Myocyte (in vitro differentiated cells): ENCODE data around the gene MRPL11. TPM values are rescaled to one million over a fixed set of nuclear protein-coding genes. Genes with fewer than 3 reads are reported as not detected.

Experiments used
- DNase-seq: peaks from one replicate; pipeline ENCODE4 v3.0.0-alpha.2; 2012; ENCODE audit warnings: low read depth
- total RNA-seq: library from RNA; depleted of rRNA; stranded (reverse); fragments of >200 nt; gene quantifications from 2 replicates; pipeline ENCODE4 v1.2.3, GENCODE V29; 2014

Gene MRPL11
- total RNA-seq, 1 donor from 2014 or later = 23.1 TPM

- DNase-seq = no peak
Observed at GRCh38 chr11:66407651-66408050, 31.0 kb downstream of the MRPL11 start.

DNA sequence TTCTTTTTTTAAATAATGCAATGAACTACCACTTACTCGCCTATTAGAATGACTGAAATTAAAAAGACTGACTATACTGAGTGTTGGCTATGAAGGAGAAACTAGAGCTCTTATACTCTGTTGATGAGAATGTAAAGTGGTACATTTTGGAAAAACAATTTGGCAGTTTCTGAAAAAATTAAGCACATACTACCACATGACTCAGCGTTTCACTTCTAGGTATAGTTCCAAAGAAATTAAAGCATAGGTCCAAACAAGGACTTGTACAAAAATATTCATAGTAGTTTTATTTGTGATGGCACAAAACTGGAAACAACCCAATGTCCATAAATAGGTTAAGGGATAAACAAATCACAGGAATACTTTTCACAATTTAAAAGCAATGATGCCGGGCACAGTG is 44.7 kb downstream of the MRPL11 start:
- DNase-seq = no peak

- DNase-seq = no peak
Observed at GRCh38 chr11:66391322-66391721, 47.3 kb downstream of the MRPL11 start.

DNA sequence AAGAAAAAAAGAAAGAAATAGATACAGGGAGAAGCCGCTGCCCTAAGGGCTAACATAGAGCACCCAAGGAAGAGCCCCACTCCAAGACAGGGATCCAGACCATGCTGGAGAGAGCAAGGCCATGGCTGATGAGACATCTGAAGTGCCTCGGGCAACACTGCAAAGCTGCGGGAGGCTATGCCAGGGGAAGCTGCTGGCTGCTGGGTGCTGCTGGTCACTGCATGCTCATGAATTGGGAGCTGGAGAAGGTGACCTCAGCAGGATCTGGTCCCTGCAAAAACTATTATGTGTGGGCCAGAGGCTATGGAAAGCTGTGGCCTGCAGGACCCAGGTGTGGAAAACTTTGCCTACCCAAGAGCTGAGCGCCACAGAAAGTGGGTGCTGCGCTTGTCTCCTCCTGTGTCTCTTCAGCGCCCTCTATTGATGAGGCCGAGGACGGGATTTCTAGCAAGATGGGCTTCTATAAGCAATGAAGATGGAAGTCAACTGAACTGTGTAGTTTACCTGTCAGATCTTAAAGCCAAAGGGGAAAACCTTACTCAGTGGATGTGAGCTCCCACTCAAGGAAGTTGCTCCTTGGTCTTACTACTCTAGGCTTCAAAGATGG is 49.8 kb downstream of the MRPL11 start:
- DNase-seq = peak; percentile 77

DNA sequence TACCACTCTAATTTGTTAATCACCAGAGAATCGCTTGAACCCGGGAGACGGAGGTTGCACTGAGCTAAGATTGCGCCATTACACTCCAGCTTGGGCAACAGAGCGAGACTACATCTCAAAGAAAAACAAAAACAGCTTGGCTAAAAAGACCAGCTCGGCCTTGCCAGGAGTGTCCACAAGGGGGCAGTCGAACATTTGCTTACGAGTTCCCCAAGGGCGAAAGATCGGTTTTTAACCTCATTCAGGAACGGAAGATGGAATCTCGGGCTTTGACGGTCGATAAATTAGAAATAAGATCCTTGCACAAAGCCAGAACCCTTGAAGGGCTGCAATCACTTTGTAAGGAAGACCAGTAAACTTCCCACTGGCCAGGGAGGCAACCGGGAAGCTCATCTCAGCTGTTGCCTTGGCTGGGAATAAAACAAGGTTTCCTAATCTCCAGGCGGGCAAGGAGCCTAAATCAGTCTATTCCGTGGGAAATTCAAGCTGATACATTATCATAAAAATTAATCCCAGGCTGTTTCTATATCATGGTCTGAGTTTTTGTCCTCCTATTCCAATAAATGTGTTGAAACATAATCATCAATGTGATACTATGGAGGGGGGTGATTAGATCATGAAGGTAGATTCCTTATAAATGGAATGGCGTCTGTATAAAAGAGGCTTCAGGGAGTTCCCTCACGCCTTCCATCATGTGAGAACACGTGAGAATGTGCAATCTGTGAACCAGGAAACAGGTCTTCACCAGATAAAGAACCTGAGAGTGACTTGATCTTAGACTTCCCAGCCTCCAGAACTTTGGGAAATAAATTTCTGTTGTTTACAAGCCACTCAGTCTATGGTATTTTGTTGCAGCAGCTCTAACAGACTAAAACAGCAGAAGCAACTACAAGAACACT is 52.2 kb downstream of the MRPL11 start:
- DNase-seq = peak; percentile 88

Other genes starting within 250 kb of the MRPL11 start
- gene KLC2, start 181.1 kb downstream of the MRPL11 start, total RNA-seq = 37.6 and 49.9 TPM in 2 replicates
- gene RAB1B, start 170.2 kb downstream of the MRPL11 start, total RNA-seq = 143 and 146 TPM in 2 replicates
- 1.3 and 1.9 TPM in 2 replicates for gene CNIH2, start 160.7 kb downstream of the MRPL11 start, total RNA-seq
- 115 and 165 TPM in 2 replicates for gene YIF1A, start 149.7 kb downstream of the MRPL11 start, total RNA-seq
- 0.08 and 0.26 TPM in 2 replicates for gene TMEM151A, start 147.0 kb downstream of the MRPL11 start, total RNA-seq
- not detected in 2 replicates for gene CD248, start 121.8 kb downstream of the MRPL11 start, total RNA-seq
- gene RIN1, start 102.4 kb downstream of the MRPL11 start, total RNA-seq = 32.3 and 43.9 TPM in 2 replicates
- gene BRMS1, start 93.7 kb downstream of the MRPL11 start, total RNA-seq = 45.9 and 56.1 TPM in 2 replicates
- gene B4GAT1, start 91.2 kb downstream of the MRPL11 start, total RNA-seq = 60.3 and 69.3 TPM in 2 replicates
- 4.5 and 8.5 TPM in 2 replicates for gene SLC29A2, start 67.1 kb downstream of the MRPL11 start, total RNA-seq
- not detected in 2 replicates for gene NPAS4, start 17.8 kb downstream of the MRPL11 start, total RNA-seq
- 5.5 and 9.3 TPM in 2 replicates for gene PELI3, start 28.1 kb upstream of the MRPL11 start, total RNA-seq
- gene DPP3, start 41.6 kb upstream of the MRPL11 start, total RNA-seq = 52.7 TPM in 2 replicates
- 29.5 and 39.6 TPM in 2 replicates for gene BBS1, start 71.8 kb upstream of the MRPL11 start, total RNA-seq
- 15.7 and 20.9 TPM in 2 replicates for gene ZDHHC24, start 107.2 kb upstream of the MRPL11 start, total RNA-seq
- gene ACTN3, start 108.1 kb upstream of the MRPL11 start, total RNA-seq = 0.75 and 1.5 TPM in 2 replicates
- 52.8 and 73.8 TPM in 2 replicates for gene CTSF, start 129.8 kb upstream of the MRPL11 start, total RNA-seq
- gene CCDC87, start 154.2 kb upstream of the MRPL11 start, total RNA-seq = 0.26 and 0.45 TPM in 2 replicates
- gene CCS, start 154.3 kb upstream of the MRPL11 start, total RNA-seq = 25.8 and 26.1 TPM in 2 replicates
- gene RBM14, start 177.8 kb upstream of the MRPL11 start, total RNA-seq = 28.6 and 35.8 TPM in 2 replicates
- 83.4 and 99.4 TPM in 2 replicates for gene RBM4, start 199.9 kb upstream of the MRPL11 start, total RNA-seq
- gene RBM4B, start 239.0 kb upstream of the MRPL11 start, total RNA-seq = 21.2 and 22.5 TPM in 2 replicates